ENCODE results near the gene PTCSC3.

PTCSC3 gene

GRCh38 chr14:36176524-36176923 lies at the start of gene PTCSC3:
PTCSC3 (minus strand) TSS chr14:36176722.
- DNase-seq (ENCODE audit: low spot score) = no peak

- no peak for DNase-seq (ENCODE audit: low spot score)
Measured at GRCh38 chr14:36226164-36226563, 49.6 kb upstream of the PTCSC3 start.

- DNase-seq (ENCODE audit: low spot score) = no peak
Measured at GRCh38 chr14:36224176-36224575, 47.7 kb upstream of the PTCSC3 start.

- no peak for DNase-seq (ENCODE audit: low spot score)
Measured at GRCh38 chr14:36223558-36223957, 47.0 kb upstream of the PTCSC3 start.

GRCh38 chr14:36222952-36223468 lies 46.5 kb upstream of the PTCSC3 start:
- DNase-seq (ENCODE audit: low spot score) = no peak

- DNase-seq (ENCODE audit: low spot score) = no peak
Measured at GRCh38 chr14:36222337-36222736, 45.8 kb upstream of the PTCSC3 start.

GRCh38 chr14:36221112-36221511 lies 44.6 kb upstream of the PTCSC3 start:
- peak; percentile 74 for DNase-seq (ENCODE audit: low spot score)

GRCh38 chr14:36217732-36218131 lies 41.2 kb upstream of the PTCSC3 start:
- DNase-seq (ENCODE audit: low spot score) = no peak

GRCh38 chr14:36217027-36217426 lies 40.5 kb upstream of the PTCSC3 start:
- no peak for DNase-seq (ENCODE audit: low spot score)

GRCh38 chr14:36215217-36215598 lies 38.7 kb upstream of the PTCSC3 start:
- DNase-seq (ENCODE audit: low spot score) = no peak

- no peak for DNase-seq (ENCODE audit: low spot score)
Measured at GRCh38 chr14:36214476-36215216, 38.1 kb upstream of the PTCSC3 start.

- DNase-seq (ENCODE audit: low spot score) = no peak
Measured at GRCh38 chr14:36212987-36213386, 36.5 kb upstream of the PTCSC3 start.

- no peak for DNase-seq (ENCODE audit: low spot score)
Measured at GRCh38 chr14:36212577-36212976, 36.1 kb upstream of the PTCSC3 start.

GRCh38 chr14:36208690-36209278 lies 32.3 kb upstream of the PTCSC3 start:
- DNase-seq (ENCODE audit: low spot score) = no peak

- no peak for DNase-seq (ENCODE audit: low spot score)
Measured at GRCh38 chr14:36207500-36207899, 31.0 kb upstream of the PTCSC3 start.

GRCh38 chr14:36204461-36205073 lies 28.0 kb upstream of the PTCSC3 start:
- DNase-seq (ENCODE audit: low spot score) = no peak

- no peak for DNase-seq (ENCODE audit: low spot score)
Measured at GRCh38 chr14:36198378-36198777, 21.9 kb upstream of the PTCSC3 start.

GRCh38 chr14:36194663-36195062 lies 18.1 kb upstream of the PTCSC3 start:
- no peak for DNase-seq (ENCODE audit: low spot score)

GRCh38 chr14:36192530-36192929 lies 16.0 kb upstream of the PTCSC3 start:
- no peak for DNase-seq (ENCODE audit: low spot score)

GRCh38 chr14:36183402-36183801 lies 6.9 kb upstream of the PTCSC3 start:
- no peak for DNase-seq (ENCODE audit: low spot score)

GRCh38 chr14:36181417-36181816 lies 4.9 kb upstream of the PTCSC3 start:
- no peak for DNase-seq (ENCODE audit: low spot score)

GRCh38 chr14:36177489-36177888 lies 967 bp upstream of the PTCSC3 start:
- DNase-seq (ENCODE audit: low spot score) = no peak

- no peak for DNase-seq (ENCODE audit: low spot score)
Measured at GRCh38 chr14:36174767-36175424, 1.6 kb downstream of the PTCSC3 start.
